ENCODE data around the gene TEAD4.

Gene TEAD4

DNA sequence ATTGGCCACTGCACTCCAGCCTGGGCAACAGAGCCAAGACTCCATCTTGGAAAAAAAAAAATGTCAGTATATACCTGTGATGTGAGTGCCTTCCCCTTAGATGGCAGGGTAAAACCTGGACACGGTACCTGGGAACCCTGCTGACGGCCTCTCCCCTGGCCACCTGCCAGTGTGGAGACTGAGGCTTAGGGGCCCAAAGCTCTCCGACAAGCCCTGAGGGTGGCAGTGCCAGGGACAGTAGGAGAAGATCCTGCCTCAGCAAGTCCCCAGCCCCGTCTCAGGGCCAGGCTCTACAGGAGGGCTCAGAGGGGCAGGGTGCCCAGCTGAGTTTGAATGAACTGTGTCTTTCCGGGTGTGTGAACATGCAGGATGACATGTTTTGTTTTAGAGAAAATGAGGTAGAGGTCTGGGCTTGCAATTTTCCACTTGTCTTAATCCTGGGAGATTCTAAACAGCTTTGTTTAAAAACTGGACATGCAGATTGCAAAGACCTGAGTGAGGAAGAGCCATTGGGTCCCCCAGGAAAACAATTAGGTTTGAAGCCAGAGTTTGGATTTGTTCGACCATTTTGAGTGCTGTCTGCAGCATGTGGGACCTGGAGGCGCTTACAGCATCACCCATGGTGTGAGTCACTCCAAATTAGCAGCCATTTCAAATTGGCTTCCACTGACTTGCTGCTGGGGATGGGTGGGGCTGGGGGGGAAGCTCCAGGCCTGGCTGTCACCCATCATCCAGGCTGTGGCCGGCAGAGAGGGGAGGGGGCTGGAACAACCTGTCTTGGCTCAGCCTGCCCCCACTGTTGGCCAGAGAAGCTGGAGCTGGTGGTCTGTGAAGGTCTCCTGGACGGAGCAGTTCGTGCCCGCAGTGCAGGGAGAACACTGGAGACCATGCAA is 128.8 kb downstream of the TEAD4 start:
- no peak overlapping the region for H3K4me3 ChIP-seq (ENCODE audit: low read depth in 1 of 2, low read length in 2 of 2)
- no peak overlapping the region for H3K27ac ChIP-seq (ENCODE audit: low read length)
- peaks cover 4% of the 10 kb centered on the region for H3K27me3 ChIP-seq (ENCODE audit: insufficient read depth, low read length, poor library complexity)
- H3K9ac ChIP-seq (ENCODE audit: low read depth, low read length), result no peak overlapping the region
- no peak for DNase-seq
- no peaks in the 10 kb centered on the region for H4K20me1 ChIP-seq (ENCODE audit: insufficient read depth, low read length)
- H3K9me3 ChIP-seq (ENCODE audit: insufficient read depth, low read length, severe bottlenecking), result no peaks in the 10 kb centered on the region
- no peaks in the 10 kb centered on the region for H3K79me2 ChIP-seq (ENCODE audit: insufficient read depth, low read length)
- TF ChIP-seq, protein P1, sequence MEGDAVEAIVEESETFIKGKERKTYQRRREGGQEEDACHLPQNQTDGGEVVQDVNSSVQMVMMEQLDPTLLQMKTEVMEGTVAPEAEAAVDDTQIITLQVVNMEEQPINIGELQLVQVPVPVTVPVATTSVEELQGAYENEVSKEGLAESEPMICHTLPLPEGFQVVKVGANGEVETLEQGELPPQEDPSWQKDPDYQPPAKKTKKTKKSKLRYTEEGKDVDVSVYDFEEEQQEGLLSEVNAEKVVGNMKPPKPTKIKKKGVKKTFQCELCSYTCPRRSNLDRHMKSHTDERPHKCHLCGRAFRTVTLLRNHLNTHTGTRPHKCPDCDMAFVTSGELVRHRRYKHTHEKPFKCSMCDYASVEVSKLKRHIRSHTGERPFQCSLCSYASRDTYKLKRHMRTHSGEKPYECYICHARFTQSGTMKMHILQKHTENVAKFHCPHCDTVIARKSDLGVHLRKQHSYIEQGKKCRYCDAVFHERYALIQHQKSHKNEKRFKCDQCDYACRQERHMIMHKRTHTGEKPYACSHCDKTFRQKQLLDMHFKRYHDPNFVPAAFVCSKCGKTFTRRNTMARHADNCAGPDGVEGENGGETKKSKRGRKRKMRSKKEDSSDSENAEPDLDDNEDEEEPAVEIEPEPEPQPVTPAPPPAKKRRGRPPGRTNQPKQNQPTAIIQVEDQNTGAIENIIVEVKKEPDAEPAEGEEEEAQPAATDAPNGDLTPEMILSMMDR (IDR thresholded peaks at IDR 0.05; ENCODE audit: borderline replicate concordance, extremely low read depth, low read length, poor library complexity, severe bottlenecking), result no peak
- TF ChIP-seq EZH2 (IDR thresholded peaks at IDR 0.05; ENCODE audit: borderline replicate concordance, low read depth, low read length, severe bottlenecking), result no peak
- no peaks in the 10 kb centered on the region for H3K36me3 ChIP-seq (ENCODE audit: insufficient read depth, low read length)
- ATAC-seq (ENCODE audit: insufficient read depth, low read depth), result no peak
- H3K4me1 ChIP-seq (ENCODE audit: insufficient read depth, low read length), result 0 out of 2 replicates have a peak, but pooled peaks cover 3% of the 10 kb centered on the region
- H3K4me2 ChIP-seq (ENCODE audit: insufficient read depth, low read length), result no peak overlapping the region
- no peak overlapping the region for H2AFZ ChIP-seq (ENCODE audit: low read depth, low read length)

GRCh38 chr12:3089588-3089987 is 130.4 kb downstream of the TEAD4 start:
- H3K27me3 ChIP-seq (ENCODE audit: insufficient read depth, low read length, poor library complexity), result peaks cover 4% of the 10 kb centered on the region
- no peaks in the 10 kb centered on the region for H3K79me2 ChIP-seq (ENCODE audit: insufficient read depth, low read length)
- no peak overlapping the region for H2AFZ ChIP-seq (ENCODE audit: low read depth, low read length)
- no peaks in the 10 kb centered on the region for H3K36me3 ChIP-seq (ENCODE audit: insufficient read depth, low read length)
- no peaks in the 10 kb centered on the region for H3K4me1 ChIP-seq (ENCODE audit: insufficient read depth, low read length)
- H3K27ac ChIP-seq (ENCODE audit: low read length), result no peak overlapping the region
- H3K9ac ChIP-seq (ENCODE audit: low read depth, low read length), result no peak overlapping the region
- no peak for ATAC-seq (ENCODE audit: insufficient read depth, low read depth)
- TF ChIP-seq, protein P1 (IDR thresholded peaks at IDR 0.05; ENCODE audit: borderline replicate concordance, extremely low read depth, low read length, poor library complexity, severe bottlenecking), result no peak
- TF ChIP-seq EZH2 (IDR thresholded peaks at IDR 0.05; ENCODE audit: borderline replicate concordance, low read depth, low read length, severe bottlenecking), result no peak
- H4K20me1 ChIP-seq (ENCODE audit: insufficient read depth, low read length), result no peaks in the 10 kb centered on the region
- no peaks in the 10 kb centered on the region for H3K9me3 ChIP-seq (ENCODE audit: insufficient read depth, low read length, severe bottlenecking)
- no peak overlapping the region for H3K4me3 ChIP-seq (ENCODE audit: low read depth in 1 of 2, low read length in 2 of 2)
- H3K4me2 ChIP-seq (ENCODE audit: insufficient read depth, low read length), result no peak overlapping the region
- no peak for DNase-seq
